Measurements from ENCODE around the gene EEF2. TPM values are rescaled to one million over a fixed set of nuclear protein-coding genes. Genes with fewer than 3 reads are reported as not detected.
"Not testable (repeated sequence)": the region's sequence is repeated elsewhere in the genome, so short reads cannot be mapped to it uniquely, and the experiment has no call there.

Gene EEF2
- polyA plus RNA-seq, 1 donor = 1,852 TPM

GRCh38 chr19:3955688-3956087, 29.6 kb downstream of the EEF2 start:
- Histone ChIP-seq H3K4me1 (ENCODE audit: control insufficient read depth, insufficient read depth, low read length) (no peaks in the 10 kb centered on the region), H3K27ac (ENCODE audit: low read length) (no peak overlapping the region), H3K4me3 (ENCODE audit: low read length) (no peak overlapping the region), H3K27me3 (ENCODE audit: control insufficient read depth, insufficient read depth, low read length) (no peaks in the 10 kb centered on the region), H3K9me3 (ENCODE audit: control insufficient read depth, low read depth, low read length) (peaks cover 11% of the 10 kb centered on the region), H3K36me3 (ENCODE audit: control insufficient read depth, insufficient read depth, low read length) (peaks cover 39% of the 10 kb centered on the region)
- DNase-seq = no peak
- no CpG with 5 or more reads among the region's 10 CpGs for WGBS (ENCODE audit: insufficient coverage, low lambda C conversion rate)

- not testable (repeated sequence) for DNase-seq; H3K4me1 ChIP-seq (ENCODE audit: control insufficient read depth, insufficient read depth, low read length); H3K27ac ChIP-seq (ENCODE audit: low read length); H3K4me3 ChIP-seq (ENCODE audit: low read length); H3K27me3 ChIP-seq (ENCODE audit: control insufficient read depth, insufficient read depth, low read length)
- no CpG with 5 or more reads among the region's 13 CpGs for WGBS (ENCODE audit: insufficient coverage, low lambda C conversion rate)
- H3K9me3 ChIP-seq (ENCODE audit: control insufficient read depth, low read depth, low read length) = peaks cover 11% of the 10 kb centered on the region
- H3K36me3 ChIP-seq (ENCODE audit: control insufficient read depth, insufficient read depth, low read length) = peaks cover 35% of the 10 kb centered on the region
Measured at GRCh38 chr19:3955276-3955675, 30.0 kb downstream of the EEF2 start.

- no peaks in the 10 kb centered on the region for H3K4me1 ChIP-seq (ENCODE audit: control insufficient read depth, insufficient read depth, low read length)
- H3K9me3 ChIP-seq (ENCODE audit: control insufficient read depth, low read depth, low read length) = peaks cover 7% of the 10 kb centered on the region
- H3K36me3 ChIP-seq (ENCODE audit: control insufficient read depth, insufficient read depth, low read length) = peaks cover 25% of the 10 kb centered on the region
- no peak overlapping the region for H3K27ac ChIP-seq (ENCODE audit: low read length)
- H3K4me3 ChIP-seq (ENCODE audit: low read length) = no peak overlapping the region
- no CpG with 5 or more reads among the region's 12 CpGs for WGBS (ENCODE audit: insufficient coverage, low lambda C conversion rate)
- H3K27me3 ChIP-seq (ENCODE audit: control insufficient read depth, insufficient read depth, low read length) = no peaks in the 10 kb centered on the region
- no peak for DNase-seq
Measured at GRCh38 chr19:3954107-3954506, 31.2 kb downstream of the EEF2 start.

GRCh38 chr19:3952755-3953276, 32.4 kb downstream of the EEF2 start:
- not testable (repeated sequence) for H3K4me3 ChIP-seq (ENCODE audit: low read length); H3K27ac ChIP-seq (ENCODE audit: low read length); H3K27me3 ChIP-seq (ENCODE audit: control insufficient read depth, insufficient read depth, low read length); H3K9me3 ChIP-seq (ENCODE audit: control insufficient read depth, low read depth, low read length); H3K4me1 ChIP-seq (ENCODE audit: control insufficient read depth, insufficient read depth, low read length); DNase-seq
- peaks cover 12% of the 10 kb centered on the region for H3K36me3 ChIP-seq (ENCODE audit: control insufficient read depth, insufficient read depth, low read length)
- WGBS (ENCODE audit: insufficient coverage, low lambda C conversion rate) = 97% methylated on average over 5 of the region's 9 CpGs

- no peaks in the 10 kb centered on the region for H3K4me1 ChIP-seq (ENCODE audit: control insufficient read depth, insufficient read depth, low read length)
- no peaks in the 10 kb centered on the region for H3K27me3 ChIP-seq (ENCODE audit: control insufficient read depth, insufficient read depth, low read length)
- no peak for DNase-seq
- H3K36me3 ChIP-seq (ENCODE audit: control insufficient read depth, insufficient read depth, low read length) = peaks cover 5% of the 10 kb centered on the region
- no peaks in the 10 kb centered on the region for H3K9me3 ChIP-seq (ENCODE audit: control insufficient read depth, low read depth, low read length)
- peak overlapping the region; percentile 17 for H3K27ac ChIP-seq (ENCODE audit: low read length)
- H3K4me3 ChIP-seq (ENCODE audit: low read length) = no peak overlapping the region
- no CpG with 5 or more reads among the region's 41 CpGs for WGBS (ENCODE audit: insufficient coverage, low lambda C conversion rate)
Measured at GRCh38 chr19:3950871-3951861, 34.1 kb downstream of the EEF2 start.

GRCh38 chr19:3949997-3950859, 35.0 kb downstream of the EEF2 start:
- no peak for DNase-seq
- Histone ChIP-seq H3K36me3 (ENCODE audit: control insufficient read depth, insufficient read depth, low read length) (no peaks in the 10 kb centered on the region), H3K27me3 (ENCODE audit: control insufficient read depth, insufficient read depth, low read length) (no peaks in the 10 kb centered on the region), H3K9me3 (ENCODE audit: control insufficient read depth, low read depth, low read length) (no peaks in the 10 kb centered on the region), H3K4me1 (ENCODE audit: control insufficient read depth, insufficient read depth, low read length) (no peaks in the 10 kb centered on the region), H3K27ac (ENCODE audit: low read length) (no peak overlapping the region), H3K4me3 (ENCODE audit: low read length) (no peak overlapping the region)
- no CpG with 5 or more reads among the region's 20 CpGs for WGBS (ENCODE audit: insufficient coverage, low lambda C conversion rate)

- no peak for DNase-seq
- no peaks in the 10 kb centered on the region for H3K27me3 ChIP-seq (ENCODE audit: control insufficient read depth, insufficient read depth, low read length)
- no peak overlapping the region for H3K27ac ChIP-seq (ENCODE audit: low read length)
- H3K4me3 ChIP-seq (ENCODE audit: low read length) = no peak overlapping the region
- no CpG with 5 or more reads among the region's 11 CpGs for WGBS (ENCODE audit: insufficient coverage, low lambda C conversion rate)
- H3K4me1 ChIP-seq (ENCODE audit: control insufficient read depth, insufficient read depth, low read length) = no peaks in the 10 kb centered on the region
- no peaks in the 10 kb centered on the region for H3K9me3 ChIP-seq (ENCODE audit: control insufficient read depth, low read depth, low read length)
- no peaks in the 10 kb centered on the region for H3K36me3 ChIP-seq (ENCODE audit: control insufficient read depth, insufficient read depth, low read length)
Measured at GRCh38 chr19:3949294-3949693, 36.0 kb downstream of the EEF2 start.

- not testable (repeated sequence) for H3K9me3 ChIP-seq (ENCODE audit: control insufficient read depth, low read depth, low read length); H3K36me3 ChIP-seq (ENCODE audit: control insufficient read depth, insufficient read depth, low read length); DNase-seq; H3K4me1 ChIP-seq (ENCODE audit: control insufficient read depth, insufficient read depth, low read length); H3K4me3 ChIP-seq (ENCODE audit: low read length); H3K27ac ChIP-seq (ENCODE audit: low read length); H3K27me3 ChIP-seq (ENCODE audit: control insufficient read depth, insufficient read depth, low read length)
- WGBS (ENCODE audit: insufficient coverage, low lambda C conversion rate) = no CpG with 5 or more reads among the region's 15 CpGs
Measured at GRCh38 chr19:3947316-3947933, 37.8 kb downstream of the EEF2 start.

- H3K9me3 ChIP-seq (ENCODE audit: control insufficient read depth, low read depth, low read length) = no peaks in the 10 kb centered on the region
- no peak overlapping the region for H3K27ac ChIP-seq (ENCODE audit: low read length)
- no peaks in the 10 kb centered on the region for H3K4me1 ChIP-seq (ENCODE audit: control insufficient read depth, insufficient read depth, low read length)
- no peaks in the 10 kb centered on the region for H3K27me3 ChIP-seq (ENCODE audit: control insufficient read depth, insufficient read depth, low read length)
- no CpG with 5 or more reads among the region's 2 CpGs for WGBS (ENCODE audit: insufficient coverage, low lambda C conversion rate)
- H3K36me3 ChIP-seq (ENCODE audit: control insufficient read depth, insufficient read depth, low read length) = no peaks in the 10 kb centered on the region
- H3K4me3 ChIP-seq (ENCODE audit: low read length) = no peak overlapping the region
- no peak for DNase-seq
Measured at GRCh38 chr19:3945838-3946237, 39.4 kb downstream of the EEF2 start.

All from large intestine (tissue), 3 donors.